HG02610 (cell line): ENCODE results near the gene UNC5B.

Source experiments
- ATAC-seq: cut with Tn5 transposase; IDR thresholded peaks from one replicate; pipeline ENCODE4 v1.9.1; 2021; ENCODE audit warnings: mild to moderate bottlenecking, moderate library complexity; ENCODE audit not compliant: unreplicated experiment

UNC5B gene

DNA sequence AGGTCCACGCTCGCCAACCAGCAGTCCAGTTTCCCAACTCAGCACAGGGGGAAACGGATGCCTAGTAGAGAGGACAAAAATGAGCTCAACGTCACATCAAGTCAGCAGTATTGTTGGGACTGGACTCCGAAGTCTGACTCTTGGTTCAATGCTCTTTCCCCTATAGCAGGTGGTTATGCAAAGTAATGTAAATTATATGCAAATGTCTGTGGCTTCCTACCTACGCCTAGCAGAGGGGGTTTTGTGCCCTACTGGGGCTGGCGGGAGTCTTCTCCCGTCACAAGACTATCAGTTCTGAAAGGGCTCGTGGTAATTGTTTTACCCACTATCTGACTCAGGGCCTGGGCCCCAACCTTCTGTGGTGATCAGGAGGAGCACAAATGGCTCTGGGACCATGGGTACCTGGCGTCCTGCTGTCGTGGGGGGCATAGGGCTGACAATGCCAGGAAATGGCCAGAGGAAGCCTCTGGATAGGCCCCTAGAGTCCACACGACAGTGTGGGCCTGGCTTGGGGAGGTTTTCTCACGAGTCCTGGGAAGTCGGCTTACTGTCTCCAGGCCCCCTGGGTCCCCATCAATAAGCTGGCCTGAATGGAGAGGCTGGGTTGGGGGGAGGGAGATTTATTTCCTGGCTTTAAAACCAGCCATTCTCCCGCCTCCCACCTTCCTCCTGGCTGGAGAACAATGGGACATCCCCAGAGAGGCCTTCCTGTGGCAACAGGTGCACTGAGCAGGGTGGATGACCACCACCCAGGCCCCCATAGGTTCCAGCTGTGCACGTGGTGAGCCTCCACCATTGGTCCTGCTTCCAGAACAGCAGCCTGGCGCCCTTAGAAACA is 41.8 kb downstream of the UNC5B start:
- no peak for ATAC-seq

DNA sequence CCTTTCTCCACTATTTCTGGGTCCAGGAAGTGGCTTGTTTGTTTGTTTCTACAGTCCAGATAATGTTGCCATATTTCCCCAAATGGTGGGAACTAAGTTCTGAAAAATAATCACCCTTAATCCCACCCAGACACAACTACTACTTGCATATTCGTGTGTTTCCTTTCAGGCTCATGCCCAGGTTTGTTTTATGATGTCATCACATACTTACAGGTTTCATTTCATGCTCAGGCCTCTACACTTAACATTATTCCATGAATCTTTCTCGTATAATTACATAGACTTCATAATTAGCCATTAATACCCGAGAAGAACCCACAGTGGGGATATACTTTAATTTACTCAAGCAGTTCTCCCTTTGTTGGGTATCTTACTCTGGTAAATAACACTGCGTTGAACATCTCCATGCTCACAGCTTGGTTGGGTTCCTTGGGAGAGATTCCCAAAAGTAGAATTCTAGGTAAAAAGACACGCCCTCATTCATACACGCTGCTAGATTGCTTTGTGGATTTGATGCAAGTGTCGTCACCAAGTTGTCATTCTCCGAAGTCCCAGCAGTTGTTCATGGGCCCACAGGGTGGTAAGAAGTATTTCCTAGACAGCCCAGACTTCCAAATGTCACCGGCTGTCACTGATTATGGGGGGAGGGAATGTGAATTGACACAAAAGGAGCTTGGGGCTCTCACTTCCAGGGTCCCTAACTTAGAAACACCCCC is 42.6 kb downstream of the UNC5B start:
- no peak for ATAC-seq

DNA sequence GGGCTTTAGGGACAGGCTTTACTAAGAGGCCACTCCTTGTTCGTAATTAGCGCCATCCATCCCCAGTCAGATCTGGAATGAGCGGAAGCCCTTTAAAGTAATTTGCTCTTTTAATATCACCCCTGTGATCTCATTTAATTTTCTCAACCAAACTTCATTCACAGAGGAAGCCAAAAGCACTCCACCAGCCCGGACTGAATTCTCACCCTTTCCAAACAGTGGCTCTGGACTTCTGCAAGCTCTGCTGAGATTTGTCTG is 43.1 kb downstream of the UNC5B start:
- ATAC-seq: no peak

DNA sequence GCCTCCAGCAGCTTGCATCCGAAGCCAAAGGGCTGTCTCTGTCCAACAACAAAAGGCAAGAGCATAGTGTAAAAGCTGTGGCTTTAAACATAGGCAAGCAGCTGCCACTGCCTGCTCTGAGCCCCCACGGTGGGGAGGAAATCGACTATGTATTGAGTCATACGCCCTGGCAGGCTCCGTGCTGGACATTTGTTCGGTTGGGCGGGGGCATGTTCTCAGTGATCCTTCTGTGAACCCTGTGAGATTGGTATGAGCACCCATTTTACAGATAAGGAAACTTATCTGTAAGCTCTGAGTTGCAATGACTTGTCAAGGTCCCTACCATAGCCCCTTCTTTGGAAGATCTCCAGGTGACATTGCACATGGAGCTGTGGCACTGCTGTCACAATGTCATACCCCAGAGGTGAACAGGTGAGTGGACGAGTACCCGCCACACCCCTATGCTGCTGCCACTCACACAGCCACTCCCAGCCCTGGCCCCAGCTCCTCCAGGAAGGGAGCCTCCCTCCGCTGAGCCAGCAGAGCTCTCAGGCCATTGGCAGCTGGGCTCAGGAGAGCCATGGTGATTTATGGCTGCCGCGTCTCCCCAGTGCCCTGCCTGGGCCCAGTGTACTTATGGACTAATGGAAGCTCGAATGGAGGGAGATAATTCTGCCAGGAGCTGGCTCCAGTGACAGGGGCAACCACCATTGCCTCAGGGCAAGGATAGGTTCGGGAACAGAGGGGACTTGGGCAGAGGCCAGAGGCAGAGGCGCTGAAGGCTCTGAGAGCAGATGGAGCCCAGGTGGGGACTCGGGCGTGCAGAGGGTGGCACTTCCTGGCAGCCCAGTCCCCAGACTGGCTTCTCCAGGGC is 43.7 kb downstream of the UNC5B start:
- ATAC-seq: no peak

DNA sequence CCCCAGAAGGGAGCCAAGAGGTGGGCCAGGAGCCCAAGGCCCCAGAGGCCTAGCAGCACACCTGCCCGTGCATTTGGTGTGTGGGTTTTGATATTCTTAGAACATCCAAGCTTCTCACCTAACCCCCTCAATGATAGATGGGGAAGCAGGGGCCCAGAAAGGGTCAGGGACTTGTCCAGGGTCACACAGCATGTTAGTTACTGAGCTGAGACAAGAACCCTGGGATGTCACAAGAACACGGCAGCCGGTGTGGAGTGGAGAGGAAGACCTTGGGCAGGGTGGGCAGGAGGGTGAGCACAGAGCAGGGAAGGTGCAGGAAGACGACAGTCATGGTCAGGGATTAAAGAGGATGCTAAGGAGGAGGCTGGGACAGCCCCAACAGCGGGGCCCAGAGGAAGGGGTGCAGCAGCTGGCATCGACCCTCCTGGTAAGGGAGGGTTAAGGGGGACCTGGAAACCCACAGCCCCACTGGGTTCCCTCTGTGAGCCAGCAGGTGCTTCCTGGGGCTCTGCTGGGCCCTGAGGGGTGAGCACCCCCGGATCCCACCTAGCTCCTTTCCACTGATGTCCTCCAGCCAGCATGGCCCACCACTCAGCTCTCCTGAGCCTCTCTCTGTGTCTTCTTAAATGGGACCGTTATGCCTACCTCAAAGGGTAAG is 44.4 kb downstream of the UNC5B start:
- ATAC-seq: no peak

DNA sequence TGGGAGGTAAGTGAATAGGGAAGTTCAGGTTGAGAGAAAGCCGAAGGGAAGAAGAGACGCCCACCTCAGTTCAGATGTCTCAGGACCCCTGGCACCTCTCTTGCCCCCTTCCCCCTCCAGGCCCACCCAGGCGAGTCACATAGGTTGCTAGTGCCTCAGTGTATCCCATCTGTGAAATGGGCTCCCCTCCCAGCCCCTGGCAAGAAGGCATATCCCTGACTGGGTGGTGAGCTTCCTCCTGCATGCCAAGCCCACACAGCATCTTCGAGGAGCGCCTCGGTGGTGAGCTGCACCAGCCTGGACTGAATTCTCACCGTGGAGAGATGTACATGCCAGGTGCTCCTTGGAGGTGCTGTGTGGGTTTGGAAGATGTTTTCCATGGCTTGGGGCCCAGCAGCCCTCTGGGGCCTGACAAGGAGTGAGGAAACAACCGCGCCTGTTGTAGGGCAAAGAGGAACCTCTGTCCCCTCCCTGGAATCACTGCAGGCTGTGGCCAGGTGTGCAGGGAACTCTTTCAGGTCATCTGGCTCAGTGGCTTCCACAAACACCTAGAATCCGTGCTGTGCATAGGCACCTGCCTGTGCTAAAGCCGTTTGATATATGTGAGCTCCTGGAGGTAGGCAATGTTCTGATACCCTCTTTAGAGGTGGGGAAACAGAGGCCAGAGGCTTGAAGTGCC is 45.1 kb downstream of the UNC5B start:
- ATAC-seq: no peak

DNA sequence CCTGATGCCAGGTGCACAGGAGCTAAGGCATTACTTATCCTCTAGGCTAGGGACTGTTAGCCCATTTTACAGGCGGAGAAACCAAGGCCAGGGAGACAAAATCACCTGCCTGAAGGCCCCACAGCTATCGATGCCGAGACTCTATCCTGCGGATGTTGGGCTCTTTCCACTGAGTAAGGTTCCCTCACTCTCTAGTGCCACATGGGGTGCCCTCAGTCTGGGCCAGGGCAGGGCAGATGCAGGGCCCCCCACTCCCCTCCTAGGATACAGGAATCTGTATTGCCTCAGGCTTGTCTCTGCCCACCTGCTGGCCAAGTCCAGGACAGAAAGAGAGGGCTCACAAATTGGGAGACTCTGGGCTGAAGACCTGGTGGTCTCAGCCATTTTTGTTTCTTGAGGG is 45.7 kb downstream of the UNC5B start:
- ATAC-seq: no peak

DNA sequence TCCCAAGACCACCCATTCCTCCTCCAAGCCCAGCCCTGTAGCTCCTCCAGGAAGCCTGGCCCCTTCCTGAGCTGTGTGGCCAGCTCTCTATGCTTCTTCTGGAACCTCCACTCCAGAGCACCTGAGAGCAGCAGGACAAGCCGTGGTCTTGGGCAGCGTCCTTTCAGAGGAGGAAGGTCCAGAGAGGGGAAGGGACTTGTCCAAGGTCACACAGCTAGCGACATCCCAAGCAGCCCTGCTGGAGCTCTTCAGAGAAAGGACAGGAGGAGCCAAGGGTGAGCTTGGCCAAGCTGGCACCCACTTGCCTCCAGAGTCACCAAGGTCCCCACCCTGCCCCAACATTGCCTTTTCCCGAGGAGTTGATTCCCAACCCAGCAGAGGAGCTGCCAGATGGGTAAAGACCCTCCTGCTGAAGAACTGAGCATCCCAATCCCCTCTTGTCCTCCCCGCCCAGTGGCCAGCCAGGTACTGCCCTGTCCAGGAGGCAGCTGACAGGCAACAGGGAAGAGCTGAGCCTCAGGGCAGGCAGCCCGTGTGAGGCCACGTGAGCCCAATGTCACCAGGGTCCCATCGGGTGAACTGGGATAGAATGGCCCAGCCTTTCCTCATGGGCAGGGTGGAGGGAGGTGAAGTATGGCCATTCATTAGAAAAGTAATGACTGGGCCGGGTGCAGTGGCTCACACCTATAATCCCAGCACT is 46.2 kb downstream of the UNC5B start:
- ATAC-seq: no peak

DNA sequence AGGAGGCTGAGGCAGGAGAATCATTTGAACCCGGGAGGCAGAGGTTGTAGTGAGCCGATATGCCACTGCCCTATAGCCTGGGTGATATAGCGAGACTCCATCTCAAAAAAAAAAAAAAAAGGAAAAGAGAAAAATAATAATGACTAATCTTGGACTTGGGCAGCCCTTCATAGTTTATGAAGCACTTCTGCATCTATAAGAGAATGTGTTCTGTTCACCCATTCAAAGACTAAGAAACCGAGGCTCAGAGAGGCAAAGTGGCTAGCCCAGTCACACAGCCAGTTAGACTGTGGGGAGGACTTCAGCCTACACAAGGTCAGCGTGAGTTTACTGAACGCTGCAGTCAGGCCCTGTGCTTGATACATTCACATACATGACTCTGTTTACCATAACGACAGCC is 46.9 kb downstream of the UNC5B start:
- no peak for ATAC-seq

DNA sequence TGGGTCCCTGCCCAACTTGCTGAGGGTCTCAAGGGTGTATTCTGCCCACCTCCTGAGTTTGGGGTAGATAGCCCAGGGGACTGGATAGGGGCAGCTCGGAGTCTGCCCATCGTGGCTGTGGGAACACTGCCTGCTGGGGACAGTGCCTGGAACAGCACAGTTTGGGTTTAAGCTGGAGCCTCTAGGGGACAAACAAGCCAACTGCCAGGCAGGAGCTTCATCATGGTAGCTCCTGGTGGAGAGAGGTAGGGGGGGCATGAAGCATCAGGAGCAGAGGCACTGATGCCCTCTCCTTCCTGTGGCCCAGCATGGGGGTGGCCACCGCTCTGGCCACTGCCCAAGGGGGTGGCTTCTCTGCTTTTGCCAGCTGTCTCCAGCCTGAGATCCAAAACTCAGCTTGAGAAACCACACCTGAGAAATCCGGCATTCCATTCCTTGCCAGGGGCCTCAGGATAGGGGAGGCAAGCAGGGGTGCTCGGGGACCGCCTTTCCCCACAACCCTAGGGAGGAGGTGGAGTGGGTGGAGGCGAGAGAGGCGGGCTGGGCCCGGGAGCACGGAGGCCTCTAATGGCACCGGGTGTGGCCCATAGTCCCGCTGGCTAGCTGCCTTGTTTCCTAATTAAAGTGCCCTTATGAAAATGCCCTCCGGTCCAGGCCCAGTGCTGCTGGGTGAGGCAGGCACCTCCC is 47.6 kb downstream of the UNC5B start:
- ATAC-seq: no peak

DNA sequence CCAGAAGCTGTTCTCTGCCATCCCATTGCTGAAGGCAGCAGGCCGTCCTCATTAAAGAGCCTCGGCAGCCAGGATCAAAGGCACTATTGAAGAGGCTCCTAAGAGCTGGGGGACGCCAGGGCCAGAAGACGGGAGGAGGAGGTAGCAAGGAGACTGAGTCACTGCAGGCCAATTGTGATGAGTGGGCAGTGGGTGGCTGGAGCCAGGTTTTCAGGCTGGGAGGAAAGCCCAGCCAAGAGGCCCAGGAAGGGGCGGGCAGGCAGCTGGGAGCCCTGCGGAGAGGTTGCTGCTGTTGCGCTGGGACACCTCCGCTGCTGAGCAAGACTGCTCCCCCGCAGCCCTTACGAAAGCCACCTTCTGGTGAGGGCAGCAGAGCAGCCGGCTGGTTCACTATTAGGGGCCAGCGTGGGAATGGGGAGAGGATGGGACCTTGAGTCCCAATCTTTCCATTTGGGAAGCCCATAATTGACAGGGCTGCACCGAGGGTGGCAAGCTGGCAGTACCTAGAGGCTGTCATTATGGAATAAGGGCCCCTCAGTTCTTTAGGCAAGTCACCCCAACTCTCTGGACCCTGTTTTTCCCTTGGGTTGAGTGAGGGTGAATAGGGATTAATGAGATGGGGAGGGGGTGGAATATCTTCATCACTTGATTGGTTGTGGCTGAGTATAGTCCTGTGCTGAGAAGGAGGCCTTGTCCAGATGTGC is 48.4 kb downstream of the UNC5B start:
- ATAC-seq: no peak

DNA sequence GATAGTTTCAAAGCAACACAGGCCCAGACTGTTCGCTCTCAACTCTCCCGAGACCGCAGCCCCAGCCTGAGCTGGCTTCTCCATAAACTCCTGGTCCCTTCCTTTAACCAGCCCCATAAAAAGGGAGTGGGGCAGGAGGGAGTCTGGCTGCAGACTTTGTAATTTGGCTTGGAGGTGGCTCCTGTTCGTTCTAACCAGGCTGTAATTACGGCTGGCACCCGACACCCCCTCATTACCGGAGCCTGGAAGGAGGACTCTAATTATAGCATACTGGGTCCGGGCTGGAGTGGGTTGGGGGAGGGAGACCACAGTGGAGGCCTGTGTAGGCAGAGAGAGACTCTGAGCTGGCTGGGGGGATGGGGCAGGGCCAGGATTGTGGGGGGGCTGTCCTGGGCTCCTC is 49.7 kb downstream of the UNC5B start:
- no peak for ATAC-seq

DNA sequence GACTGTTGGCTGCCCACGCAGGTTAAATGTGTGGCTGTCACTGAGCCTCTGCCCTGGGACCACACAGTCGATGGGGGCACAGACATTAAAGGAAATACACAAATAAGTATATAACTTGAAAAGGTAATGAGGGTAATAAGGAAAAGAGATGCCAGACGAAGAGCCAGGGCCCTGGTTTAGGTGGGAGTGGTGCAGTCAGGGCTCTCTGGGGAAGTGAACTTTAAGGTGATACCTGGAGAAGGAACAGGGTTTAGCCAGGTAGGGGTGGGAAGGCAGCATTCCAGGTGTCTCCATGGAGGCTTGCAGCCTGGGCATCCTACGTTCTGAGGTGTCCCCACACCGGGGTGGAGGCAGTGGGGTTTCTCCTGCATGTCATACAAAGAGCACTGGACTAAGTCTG is 50.4 kb downstream of the UNC5B start:
- ATAC-seq: no peak

DNA sequence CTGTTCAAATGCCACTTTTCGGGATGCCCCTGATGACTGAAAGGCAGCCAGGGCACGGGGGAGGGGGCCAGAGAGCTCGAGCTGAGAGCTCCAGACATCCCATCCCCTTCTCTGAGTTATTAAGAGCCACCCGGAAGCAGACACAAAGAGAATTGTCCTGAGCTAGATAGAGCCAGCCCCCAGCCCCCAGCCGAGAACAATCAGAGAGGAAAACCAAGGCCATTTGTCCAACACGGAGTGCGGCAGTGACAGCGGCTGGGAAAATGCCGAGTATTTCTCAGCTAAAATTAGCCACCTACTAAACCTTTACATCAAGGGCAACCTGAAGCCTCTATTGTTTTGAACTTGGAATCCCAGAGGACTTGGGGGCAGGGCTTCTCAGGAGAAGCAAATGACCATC is 51.0 kb downstream of the UNC5B start:
- no peak for ATAC-seq

DNA sequence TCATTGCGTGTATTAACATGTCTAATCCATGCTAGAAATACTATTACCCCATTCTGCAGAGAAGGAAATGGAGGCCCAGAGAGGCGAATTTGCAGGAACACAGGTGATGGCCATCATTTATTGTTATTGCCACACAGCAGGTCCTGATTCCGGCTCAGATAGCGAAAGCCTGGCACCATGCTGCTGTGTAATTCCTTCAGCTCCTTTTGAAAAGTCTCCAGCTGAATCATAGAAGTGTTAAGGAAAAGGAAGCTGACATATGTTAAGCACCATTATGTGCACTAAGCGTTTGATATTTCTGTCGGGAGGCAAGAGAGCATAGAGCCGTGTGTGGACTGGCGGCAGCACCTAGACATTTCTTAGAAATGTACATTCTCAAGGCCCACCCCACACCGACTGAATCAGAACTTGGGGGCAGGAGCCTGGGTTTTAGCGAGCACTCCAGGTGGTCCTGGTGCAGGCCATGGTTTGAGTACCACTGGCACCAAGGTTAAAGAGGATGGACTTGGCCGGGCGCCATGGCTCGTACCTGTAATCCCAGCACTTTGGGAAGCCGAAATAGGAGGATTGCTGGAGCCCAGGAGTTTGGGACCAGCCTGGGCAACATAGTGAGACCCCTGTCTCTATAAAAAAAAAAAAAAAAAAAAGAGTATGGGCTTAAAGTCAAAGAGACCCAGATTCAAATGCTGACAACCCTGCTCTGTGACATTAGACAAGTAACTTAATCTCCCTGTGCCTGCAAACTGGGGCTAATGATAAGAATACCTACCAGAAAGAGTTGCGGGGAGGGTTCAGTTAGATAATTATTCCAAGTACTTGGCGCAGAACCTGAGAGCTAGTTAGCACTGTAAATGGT is 52.2 kb downstream of the UNC5B start:
- ATAC-seq: no peak

DNA sequence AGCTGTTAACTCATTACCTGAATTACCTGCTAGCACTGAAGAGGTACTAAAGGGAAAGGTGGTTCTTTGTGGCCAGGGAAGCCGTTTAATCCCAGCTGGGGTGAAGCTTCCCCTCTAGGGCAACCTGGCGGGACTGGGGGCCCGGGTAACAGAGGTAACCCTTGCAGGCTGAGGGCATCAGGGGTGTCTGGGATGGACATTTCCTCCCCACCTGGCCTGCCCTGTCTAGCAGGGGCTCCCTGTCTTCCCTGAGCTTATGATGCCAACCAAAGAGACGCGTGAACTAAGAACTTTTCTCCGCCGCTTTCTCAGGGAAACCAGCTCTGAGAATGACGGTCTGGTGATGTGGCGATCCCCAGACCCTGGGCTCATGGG is 52.8 kb downstream of the UNC5B start:
- no peak for ATAC-seq

DNA sequence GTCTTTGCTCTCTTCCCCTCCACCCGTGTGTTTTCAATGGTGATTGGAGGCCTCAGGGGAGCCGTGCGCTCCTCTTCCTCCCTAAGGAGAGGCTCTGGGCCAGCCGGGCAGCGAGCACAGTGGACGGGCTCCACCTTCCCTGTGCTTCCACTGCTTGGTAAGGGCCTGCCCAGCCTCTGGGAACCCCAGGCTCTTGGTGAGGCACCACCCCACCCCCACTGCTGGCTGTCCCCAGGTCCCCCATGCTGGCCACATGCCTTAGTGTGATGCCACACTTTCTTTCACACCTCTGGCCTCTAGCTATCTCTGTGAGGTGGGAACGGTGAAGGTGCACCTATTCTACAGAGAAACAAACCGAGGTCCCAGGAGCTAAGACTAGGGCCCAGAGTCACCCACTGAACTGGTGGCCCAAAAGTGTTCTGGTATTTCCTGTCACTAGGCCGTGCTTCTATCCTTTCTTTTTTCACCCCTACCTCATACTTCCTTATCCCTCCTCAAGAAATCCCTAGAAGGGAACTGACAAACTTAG is 53.3 kb downstream of the UNC5B start:
- no peak for ATAC-seq
